ENCODE results near the gene CRYBG1. TPM values are rescaled to one million over a fixed set of nuclear protein-coding genes. Genes with fewer than 3 reads are reported as not detected.

CRYBG1 gene
- total RNA-seq, 4 donors from 2014 or later: 7.9 to 14.4 (median 11.1) TPM

DNA sequence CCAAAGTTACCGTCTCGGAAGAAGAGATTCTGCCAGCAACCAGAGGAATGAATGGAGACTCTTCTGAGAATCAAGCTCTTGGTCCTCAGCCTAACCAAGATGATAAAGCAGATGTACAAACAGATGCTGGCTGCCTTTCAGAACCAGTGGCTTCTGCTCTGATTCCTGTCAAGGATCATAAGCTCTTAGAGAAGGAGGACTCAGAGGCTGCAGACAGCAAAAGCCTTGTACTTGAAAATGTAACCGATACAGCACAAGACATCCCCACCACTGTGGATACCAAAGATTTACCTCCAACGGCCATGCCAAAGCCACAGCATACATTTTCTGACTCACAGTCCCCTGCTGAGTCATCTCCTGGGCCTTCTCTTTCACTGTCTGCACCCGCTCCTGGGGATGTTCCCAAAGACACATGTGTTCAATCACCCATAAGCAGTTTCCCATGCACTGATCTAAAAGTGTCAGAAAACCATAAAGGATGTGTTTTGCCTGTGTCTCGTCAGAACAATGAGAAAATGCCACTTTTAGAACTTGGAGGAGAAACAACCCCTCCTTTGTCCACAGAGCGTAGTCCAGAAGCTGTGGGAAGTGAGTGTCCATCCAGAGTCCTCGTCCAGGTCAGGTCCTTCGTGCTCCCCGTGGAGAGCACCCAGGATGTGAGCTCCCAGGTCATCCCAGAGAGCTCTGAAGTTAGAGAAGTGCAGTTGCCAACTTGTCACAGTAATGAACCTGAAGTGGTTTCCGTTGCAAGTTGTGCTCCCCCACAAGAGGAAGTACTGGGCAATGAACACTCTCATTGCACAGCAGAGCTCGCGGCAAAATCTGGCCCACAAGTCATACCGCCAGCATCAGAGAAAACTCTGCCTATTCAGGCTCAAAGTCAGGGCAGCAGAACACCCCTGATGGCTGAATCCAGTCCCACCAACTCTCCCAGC lies 159.2 kb downstream of the CRYBG1 start:
- H3K4me1 ChIP-seq: no peaks in the 10 kb centered on the region
- WGBS, 2 donors: 55 to 66% methylated on average over 12 to 14 of the region's 14 CpGs
- TF ChIP-seq CTCF (IDR thresholded peaks at IDR 0.05) (no peak), POLR2A (IDR thresholded peaks at IDR 0.05) (peak in 1 of 2 donors; percentile 27)
- intact Hi-C loops (cut with DNase I): no loop called here
- H3K9me3 ChIP-seq: no peaks in the 10 kb centered on the region
- peak overlapping the region in 2 of 3 donors; percentile 22 to 41 for H3K27ac ChIP-seq
- H3K4me3 ChIP-seq (replicated peaks in 1 of 3): no peak overlapping the region
- no peaks in the 10 kb centered on the region for H3K36me3 ChIP-seq
- H3K27me3 ChIP-seq: no peaks in the 10 kb centered on the region
- peak; percentile 61 to 73 for DNase-seq

DNA sequence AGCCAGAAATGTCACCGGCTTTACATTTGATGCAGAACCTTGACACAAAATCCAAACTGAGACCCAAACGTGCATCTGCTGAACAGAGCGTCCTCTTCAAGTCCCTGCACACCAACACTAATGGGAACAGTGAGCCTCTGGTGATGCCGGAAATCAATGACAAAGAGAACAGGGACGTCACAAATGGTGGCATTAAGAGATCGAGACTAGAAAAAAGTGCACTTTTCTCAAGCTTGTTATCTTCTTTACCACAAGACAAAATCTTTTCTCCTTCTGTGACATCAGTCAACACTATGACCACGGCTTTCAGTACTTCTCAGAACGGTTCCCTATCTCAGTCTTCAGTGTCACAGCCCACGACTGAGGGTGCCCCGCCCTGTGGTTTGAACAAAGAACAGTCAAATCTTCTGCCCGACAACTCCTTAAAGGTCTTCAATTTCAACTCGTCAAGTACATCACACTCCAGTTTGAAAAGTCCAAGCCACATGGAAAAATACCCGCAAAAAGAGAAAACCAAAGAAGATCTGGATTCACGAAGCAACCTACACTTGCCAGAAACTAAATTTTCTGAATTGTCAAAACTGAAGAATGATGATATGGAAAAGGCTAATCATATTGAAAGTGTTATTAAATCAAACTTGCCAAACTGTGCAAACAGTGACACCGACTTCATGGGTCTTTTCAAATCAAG lies 160.3 kb downstream of the CRYBG1 start:
- no peaks in the 10 kb centered on the region for H3K9me3 ChIP-seq
- H3K4me1 ChIP-seq: peaks cover 0 to 4% of the 10 kb centered on the region in 2 donors
- H3K27me3 ChIP-seq: no peaks in the 10 kb centered on the region
- no peak overlapping the region for H3K4me3 ChIP-seq (replicated peaks in 1 of 3)
- no peak for DNase-seq
- intact Hi-C loops (cut with DNase I): no loop called here
- WGBS, 2 donors: 87 to 92% methylated on average over 15 of the region's 15 CpGs
- H3K27ac ChIP-seq: peak overlapping the region in 1 of 3 donors; percentile 41
- TF ChIP-seq CTCF (IDR thresholded peaks at IDR 0.05): no peak
- no peak for TF ChIP-seq POLR2A (IDR thresholded peaks at IDR 0.05)
- no peaks in the 10 kb centered on the region for H3K36me3 ChIP-seq

GRCh38 chr6:106522562-106523250 lies 162.2 kb downstream of the CRYBG1 start:
- Histone ChIP-seq H3K4me1 (peaks cover 6 to 11% of the 10 kb centered on the region in 2 donors), H3K27ac (no peak overlapping the region), H3K4me3 (replicated peaks in 1 of 3) (no peak overlapping the region), H3K9me3 (no peaks in the 10 kb centered on the region), H3K36me3 (no peaks in the 10 kb centered on the region), H3K27me3 (no peaks in the 10 kb centered on the region)
- TF ChIP-seq POLR2A (IDR thresholded peaks at IDR 0.05): no peak
- no peak for TF ChIP-seq CTCF (IDR thresholded peaks at IDR 0.05)
- no peak for DNase-seq
- intact Hi-C loops (cut with DNase I): no loop called here
- 89 to 91% methylated on average over 6 of the region's 6 CpGs for WGBS, 2 donors

DNA sequence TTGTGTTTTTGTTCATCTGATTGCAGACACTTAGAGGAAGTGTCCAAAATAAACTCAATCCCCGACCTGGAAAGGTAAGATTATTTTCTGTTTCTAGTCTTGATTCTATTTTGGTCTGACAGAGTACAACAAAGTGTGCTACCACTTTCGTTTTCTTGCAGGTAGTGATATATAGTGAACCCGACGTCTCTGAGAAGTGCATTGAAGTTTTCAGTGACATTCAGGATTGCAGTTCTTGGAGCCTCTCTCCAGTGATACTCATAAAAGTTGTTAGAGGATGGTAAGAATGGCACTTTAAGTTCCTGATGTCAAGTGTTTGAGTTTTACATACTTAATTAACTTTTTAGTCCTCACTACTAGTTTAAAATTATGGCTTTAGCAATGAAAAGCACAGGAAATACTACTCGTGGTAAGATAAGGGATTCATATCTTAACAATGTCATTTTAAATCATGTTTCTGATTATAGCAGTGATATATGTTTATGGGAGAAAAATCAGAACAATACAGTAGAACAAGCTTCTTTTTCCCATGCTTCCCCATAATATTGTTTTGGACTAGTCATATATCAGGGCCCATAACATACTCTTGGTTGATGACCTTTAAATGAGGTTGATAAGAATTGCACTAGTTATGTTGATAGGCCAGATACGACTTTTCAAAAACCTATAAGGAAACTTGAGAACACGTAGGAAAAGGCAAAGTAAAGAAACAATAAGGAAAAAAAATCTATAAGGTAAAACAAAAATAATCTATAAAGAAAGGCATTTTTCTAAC lies 164.8 kb downstream of the CRYBG1 start:
- 24 to 34% methylated on average over 7 of the region's 7 CpGs for WGBS, 2 donors
- intact Hi-C loops (cut with DNase I): no loop called here

More for the DNA sequence above, 164.8 kb downstream of the CRYBG1 start:
- Histone ChIP-seq H3K27ac (peak overlapping the region; percentile 52 to 65 (median 61)), H3K9me3 (no peaks in the 10 kb centered on the region), H3K27me3 (no peaks in the 10 kb centered on the region), H3K4me3 (replicated peaks in 1 of 3) (peak overlapping the region in 1 of 3 donors; percentile 15), H3K36me3 (no peaks in the 10 kb centered on the region), H3K4me1 (peaks cover 6 to 11% of the 10 kb centered on the region in 2 donors)
- no peak for DNase-seq
- TF ChIP-seq CTCF (IDR thresholded peaks at IDR 0.05): no peak
- no peak for TF ChIP-seq POLR2A (IDR thresholded peaks at IDR 0.05)
